Measurements from ENCODE around the gene TSKU.

Gene TSKU

GRCh38 chr11:76770642-76771445 is 12.3 kb upstream of the TSKU start:
- no peak for TF ChIP-seq CTCF (IDR thresholded peaks at IDR 0.05)
- Mint-ChIP-seq H3K4me1 (peaks cover 87% of the 10 kb centered on the region), H3K4me3 (peak overlapping the region; percentile 7), H3K36me3 (ENCODE audit: low read depth) (peaks cover 10% of the 10 kb centered on the region), H3K27ac (peak overlapping the region; percentile 73), H3K27me3 (ENCODE audit: low read depth, poor library complexity) (peaks cover 18% of the 10 kb centered on the region), H3K9me3 (peaks cover 14% of the 10 kb centered on the region)
- DNase-seq: no peak

GRCh38 chr11:76771446-76772099 is 11.6 kb upstream of the TSKU start:
- TF ChIP-seq CTCF (IDR thresholded peaks at IDR 0.05): no peak
- DNase-seq: no peak
- peak overlapping the region; percentile 14 for H3K4me3 Mint-ChIP-seq
- H3K36me3 Mint-ChIP-seq (ENCODE audit: low read depth): peaks cover 17% of the 10 kb centered on the region
- peaks cover 19% of the 10 kb centered on the region for H3K27me3 Mint-ChIP-seq (ENCODE audit: low read depth, poor library complexity)
- H3K9me3 Mint-ChIP-seq: peaks cover 21% of the 10 kb centered on the region
- peak overlapping the region; percentile 86 for H3K27ac Mint-ChIP-seq
- H3K4me1 Mint-ChIP-seq: peaks cover 80% of the 10 kb centered on the region

GRCh38 chr11:76772100-76772782 is 10.9 kb upstream of the TSKU start:
- H3K9me3 Mint-ChIP-seq: peaks cover 28% of the 10 kb centered on the region
- H3K27ac Mint-ChIP-seq: peak overlapping the region; percentile 86
- DNase-seq: no peak
- H3K27me3 Mint-ChIP-seq (ENCODE audit: low read depth, poor library complexity): peaks cover 19% of the 10 kb centered on the region
- TF ChIP-seq CTCF (IDR thresholded peaks at IDR 0.05): no peak
- peaks cover 24% of the 10 kb centered on the region for H3K36me3 Mint-ChIP-seq (ENCODE audit: low read depth)
- peaks cover 73% of the 10 kb centered on the region for H3K4me1 Mint-ChIP-seq
- H3K4me3 Mint-ChIP-seq: no peak overlapping the region

- DNase-seq: no peak
- Mint-ChIP-seq H3K27ac (no peak overlapping the region), H3K9me3 (peaks cover 33% of the 10 kb centered on the region), H3K4me3 (no peak overlapping the region), H3K36me3 (ENCODE audit: low read depth) (peaks cover 29% of the 10 kb centered on the region), H3K4me1 (peaks cover 68% of the 10 kb centered on the region), H3K27me3 (ENCODE audit: low read depth, poor library complexity) (peaks cover 18% of the 10 kb centered on the region)
- TF ChIP-seq CTCF (IDR thresholded peaks at IDR 0.05): no peak
Observed at GRCh38 chr11:76772783-76773106, 10.4 kb upstream of the TSKU start.

- H3K4me3 Mint-ChIP-seq: no peak overlapping the region
- H3K36me3 Mint-ChIP-seq (ENCODE audit: low read depth): peaks cover 39% of the 10 kb centered on the region
- H3K27me3 Mint-ChIP-seq (ENCODE audit: low read depth, poor library complexity): peaks cover 15% of the 10 kb centered on the region
- DNase-seq: no peak
- peaks cover 45% of the 10 kb centered on the region for H3K9me3 Mint-ChIP-seq
- peaks cover 64% of the 10 kb centered on the region for H3K4me1 Mint-ChIP-seq
- H3K27ac Mint-ChIP-seq: no peak overlapping the region
- no peak for TF ChIP-seq CTCF (IDR thresholded peaks at IDR 0.05)
Observed at GRCh38 chr11:76773921-76774361, 9.2 kb upstream of the TSKU start.

Measured in nephron progenitor cell (in vitro differentiated cells).